Hepatocyte (in vitro differentiated cells): Measurements from ENCODE around the gene C14orf180. TPM values are rescaled to one million over a fixed set of nuclear protein-coding genes. Genes with fewer than 3 reads are reported as not detected.

Experiments
- DNase-seq: peaks from one replicate; pipeline ENCODE4 v3.0.0-alpha.2; 2016; ENCODE audit warnings: low spot score
- H2AFZ ChIP-seq: fragments of 200-600 bp; sonication (generic); 2 replicates; pipeline ENCODE4 v1.6.0; 2016; ENCODE audit warnings: antibody characterized with exemption, mild to moderate bottlenecking
- H3K27ac ChIP-seq: fragments of 200-600 bp; sonication (generic); 2 replicates; pipeline ENCODE4 v1.5.1; 2016; ENCODE audit warnings: mild to moderate bottlenecking
- H3K27me3 ChIP-seq: fragments of 200-600 bp; sonication (generic); 2 replicates; pipeline ENCODE4 v1.6.1; 2016
- H3K36me3 ChIP-seq: fragments of 200-600 bp; sonication (generic); replicated peaks from 2 replicates; pipeline ENCODE4 v1.5.1; 2016; ENCODE audit warnings: low read depth; ENCODE audit not compliant: insufficient read depth
- H3K4me1 ChIP-seq: fragments of 200-600 bp; sonication (generic); 2 replicates; pipeline ENCODE4 v1.5.1; 2016; ENCODE audit warnings: mild to moderate bottlenecking, moderate library complexity; ENCODE audit not compliant: insufficient read depth
- H3K4me2 ChIP-seq: fragments of 200-600 bp; sonication (generic); 2 replicates; pipeline ENCODE4 v1.6.0; 2016
- H3K4me3 ChIP-seq: fragments of 200-600 bp; sonication (generic); 2 replicates; pipeline ENCODE4 v1.5.1; 2016; ENCODE audit warnings: mild to moderate bottlenecking
- H3K79me2 ChIP-seq: fragments of 200-600 bp; sonication (generic); 2 replicates; pipeline ENCODE4 v1.6.0; 2017; ENCODE audit warnings: mild to moderate bottlenecking
- H3K9me2 ChIP-seq: fragments of 200-600 bp; sonication (generic); replicated peaks from 2 replicates; pipeline ENCODE4 v1.6.0; 2017; ENCODE audit warnings: mild to moderate bottlenecking; ENCODE audit not compliant: insufficient read depth
- H3K9me3 ChIP-seq: fragments of 200-600 bp; sonication (generic); 2 replicates; pipeline ENCODE4 v1.5.1; 2016; ENCODE audit warnings: low read depth, mild to moderate bottlenecking
- H4K20me1 ChIP-seq: fragments of 200-600 bp; sonication (generic); 2 replicates; pipeline ENCODE4 v1.6.0; 2016; ENCODE audit warnings: mild to moderate bottlenecking; ENCODE audit not compliant: insufficient read depth, poor library complexity, severe bottlenecking
- CTCF ChIP-seq: fragments of 200-600 bp; sonication (generic); IDR thresholded peaks from 2 replicates; pipeline ENCODE4 v1.5.1; 2016; ENCODE audit warnings: antibody characterized with exemption, mild to moderate bottlenecking; ENCODE audit not compliant: poor library complexity
- EZH2 ChIP-seq: fragments of 200-600 bp; sonication (generic); IDR thresholded peaks from 2 replicates; pipeline ENCODE4 v1.6.1; 2016; ENCODE audit warnings: antibody characterized with exemption, mild to moderate bottlenecking, borderline replicate concordance
- EZH2phosphoT487 ChIP-seq: fragments of 200-600 bp; sonication (generic); IDR thresholded peaks from one replicate; pipeline ENCODE4 v1.6.1; 2018; ENCODE audit warnings: antibody characterized with exemption, mild to moderate bottlenecking, low read depth, moderate library complexity; ENCODE audit not compliant: unreplicated experiment, severe bottlenecking
- WGBS: methylation state at CpG from one replicate; pipeline ENCODE4 v1.1.6; 2016; ENCODE audit warnings: low lambda C conversion rate; ENCODE audit errors: missing lambda C conversion rate; 5-methylcytosine and 5-hydroxymethylcytosine counted together
- polyA plus RNA-seq: library from polyadenylated mRNA; unstranded; fragments of >200 nt; fragmentation: Nextera tagmentation; extraction: Ambion mirVana; gene quantifications from 2 replicates; pipeline ENCODE4 v1.2.1, GENCODE V29; 2016
- total RNA-seq: library from RNA; depleted of rRNA; stranded (reverse); fragments of >200 nt; gene quantifications from 2 replicates; pipeline ENCODE4 v1.2.3, GENCODE V29; 2014

The C14orf180 gene
- total and polyA plus RNA-seq, 2 experiments from 2014 or later: 1.1 to 1.2 TPM

- Histone ChIP-seq H3K9me2 (no peaks in the 10 kb centered on the region), H3K36me3 (no peaks in the 10 kb centered on the region), H3K27me3 (peaks cover 17% of the 10 kb centered on the region), H3K4me3 (no peak overlapping the region), H3K27ac (no peak overlapping the region), H3K4me1 (peaks cover 5% of the 10 kb centered on the region), H3K9me3 (no peaks in the 10 kb centered on the region), H2AFZ (no peak overlapping the region), H4K20me1 (no peaks in the 10 kb centered on the region), H3K4me2 (peak overlapping the region; percentile 91), H3K79me2 (no peaks in the 10 kb centered on the region)
- no peak for TF ChIP-seq CTCF
- TF ChIP-seq EZH2: no peak
- TF ChIP-seq EZH2phosphoT487: no peak
- peak; percentile 7 for DNase-seq
- WGBS: 71% methylated on average over 21 of the region's 32 CpGs
Measured at GRCh38 chr14:104603711-104604401, 24.3 kb downstream of the C14orf180 start.

DNA sequence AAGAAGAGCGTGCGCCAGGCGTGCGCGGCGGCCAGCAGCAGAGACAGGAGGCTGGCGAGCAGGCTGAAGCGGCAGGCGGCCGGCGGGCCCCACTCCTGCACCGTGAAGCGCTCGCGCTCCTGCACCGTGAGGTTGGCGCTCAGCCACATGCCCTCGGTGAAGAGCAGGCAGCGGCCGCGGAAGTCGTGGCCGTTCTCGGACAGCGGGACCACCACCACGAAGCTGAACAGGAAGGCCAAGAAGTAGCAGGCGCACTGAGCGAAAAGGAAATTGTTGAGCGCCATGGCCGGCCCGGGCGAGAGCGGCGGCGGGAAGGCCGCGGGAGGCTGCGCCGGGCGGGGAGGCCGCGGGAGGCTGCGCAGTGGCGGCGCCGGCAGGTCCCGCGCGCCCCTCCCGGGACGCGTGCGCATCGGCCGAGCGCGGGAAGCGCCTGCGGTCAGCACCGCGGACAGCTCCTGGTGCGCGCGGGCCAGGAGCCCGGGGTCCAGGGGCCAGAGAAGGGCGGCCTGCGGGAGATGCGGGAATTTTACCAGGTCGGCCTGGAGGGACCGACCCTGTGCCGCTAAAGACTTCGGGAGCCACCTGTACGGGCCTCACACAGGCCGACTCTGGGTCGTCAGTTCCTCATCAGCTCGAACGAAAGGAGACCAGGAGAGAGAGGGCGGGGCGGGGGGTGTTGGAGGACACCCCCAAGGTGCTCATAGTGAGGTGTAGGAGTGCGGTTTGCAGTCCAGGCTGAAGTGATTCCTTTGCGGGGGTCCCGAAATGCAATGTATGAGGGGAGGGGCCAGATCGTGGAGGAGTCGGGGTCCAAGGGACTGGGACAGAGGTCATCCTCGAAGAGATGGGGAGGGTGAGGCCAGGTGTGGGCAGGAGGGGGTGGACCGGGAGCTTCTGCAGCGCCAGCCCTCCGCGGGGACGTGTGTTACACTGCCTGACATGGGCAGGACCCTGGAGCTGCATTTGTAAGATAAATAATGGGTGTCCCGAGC, 25.2 kb downstream of the C14orf180 start, which contains the start of gene TMEM179:
Gene TMEM179 (minus strand): TSS at position 315 of the 992 bp plus-strand sequence. CDS start 31 bp downstream, at position 284.
- TF ChIP-seq EZH2phosphoT487: no peak
- no peak for TF ChIP-seq EZH2
- Histone ChIP-seq H3K79me2 (no peaks in the 10 kb centered on the region), H2AFZ (no peak within 1 kb of the TSS), H4K20me1 (no peaks in the 10 kb centered on the region), H3K4me1 (peaks cover 5% of the 10 kb centered on the region), H3K36me3 (no peaks in the 10 kb centered on the region), H3K27ac (no peak within 1 kb of the TSS), H3K9me2 (no peaks in the 10 kb centered on the region), H3K4me2 (peak within 1 kb of the TSS; percentile 91), H3K4me3 (no peak within 1 kb of the TSS), H3K9me3 (no peaks in the 10 kb centered on the region), H3K27me3 (peaks cover 24% of the 10 kb centered on the region)
- WGBS: 12% methylated on average over 76 of the region's 91 CpGs
- peak; percentile 85 for DNase-seq

- no peak for DNase-seq
- H3K4me2 ChIP-seq: no peak overlapping the region
- no peaks in the 10 kb centered on the region for H3K9me2 ChIP-seq
- H3K9me3 ChIP-seq: no peaks in the 10 kb centered on the region
- H3K79me2 ChIP-seq: no peaks in the 10 kb centered on the region
- no peaks in the 10 kb centered on the region for H4K20me1 ChIP-seq
- H3K4me3 ChIP-seq: no peak overlapping the region
- H3K4me1 ChIP-seq: no peaks in the 10 kb centered on the region
- H3K36me3 ChIP-seq: no peaks in the 10 kb centered on the region
- no peak for TF ChIP-seq EZH2phosphoT487
- TF ChIP-seq EZH2: no peak
- TF ChIP-seq CTCF: no peak
- H3K27ac ChIP-seq: no peak overlapping the region
- peaks cover 17% of the 10 kb centered on the region for H3K27me3 ChIP-seq
- H2AFZ ChIP-seq: no peak overlapping the region
- 74% methylated on average over 7 of the region's 7 CpGs for WGBS
Measured at GRCh38 chr14:104609666-104610065, 30.1 kb downstream of the C14orf180 start.
